Endometrial microvascular endothelial cells (primary cell): ENCODE data around the gene HAVCR1. TPM values are rescaled to one million over a fixed set of nuclear protein-coding genes. Genes with fewer than 3 reads are reported as not detected.
"Not testable (repeated sequence)": the region's sequence is repeated elsewhere in the genome, so short reads cannot be mapped to it uniquely, and the experiment has no call there.

ENCODE experiments used
- in situ Hi-C: cut with HindIII; loops from 2 replicates; pipeline ENCODE4 v1.10.0; 2017; ENCODE audit warnings: low sequenced_read_pairs, low pct_unique_long_range_greater_than_20kb; ENCODE audit errors: inconsistent ontology term
- total RNA-seq: library from RNA; depleted of rRNA; stranded (reverse); fragments of >200 nt; gene quantifications from one replicate; pipeline ENCODE4 v1.2.3, GENCODE V29; 2015; ENCODE audit errors: inconsistent ontology term

HAVCR1 gene
- total RNA-seq, 1 donor from 2014 or later, result not detected

DNA sequence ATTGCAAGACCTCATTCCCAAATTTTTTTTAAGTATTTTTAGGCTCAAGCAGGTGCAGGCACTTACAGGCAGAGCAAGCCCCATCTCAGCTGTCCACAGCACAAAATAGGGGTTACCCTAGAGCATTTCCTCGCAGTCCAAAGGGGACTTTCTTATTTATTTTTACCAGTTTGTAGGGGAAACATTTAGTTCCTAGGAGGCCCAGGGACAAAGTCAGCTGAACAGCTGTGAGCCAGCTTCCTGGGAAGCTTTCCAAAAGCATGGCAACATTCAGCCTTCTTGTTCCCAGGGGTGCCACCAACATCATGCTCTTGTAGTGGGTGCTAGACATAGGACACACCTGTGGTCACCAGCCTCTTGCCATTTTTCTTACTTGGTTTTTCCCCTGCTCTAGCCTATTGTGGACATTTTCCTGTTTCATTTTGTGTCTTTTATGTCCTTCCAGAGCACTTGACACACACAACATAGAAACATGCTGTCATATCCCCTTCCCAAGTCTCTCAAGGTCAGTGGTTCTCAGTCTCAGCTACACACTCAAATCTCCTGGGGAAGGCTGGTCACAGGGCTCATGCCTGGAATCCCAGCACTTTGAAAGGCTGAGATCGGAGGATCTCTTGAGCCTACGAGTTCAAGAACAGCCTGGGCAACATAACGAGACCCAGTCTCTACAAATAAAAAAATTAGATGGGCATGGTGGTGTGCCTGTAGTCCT lies 38.2 kb downstream of the HAVCR1 start:
- in situ Hi-C loops, result no loop called here

DNA sequence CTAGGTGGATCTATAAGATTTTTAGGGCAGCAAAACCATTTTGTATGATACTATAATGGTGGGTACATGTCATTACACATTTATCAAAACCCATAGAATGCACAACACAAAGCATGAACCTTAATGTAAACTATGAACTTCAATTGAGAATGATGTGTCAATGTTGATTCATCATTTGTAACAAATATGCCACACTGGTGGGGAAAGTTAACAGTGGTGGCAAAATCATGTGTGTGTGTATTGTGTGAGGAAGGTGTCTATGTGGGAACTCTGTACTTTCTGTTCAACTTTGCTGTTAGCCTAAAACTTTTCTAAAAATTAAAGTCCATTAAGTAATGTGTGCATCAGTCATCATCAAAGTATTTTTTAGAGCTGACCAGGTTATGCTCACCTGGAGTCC lies 38.9 kb downstream of the HAVCR1 start:
- in situ Hi-C loops, result no loop called here

DNA sequence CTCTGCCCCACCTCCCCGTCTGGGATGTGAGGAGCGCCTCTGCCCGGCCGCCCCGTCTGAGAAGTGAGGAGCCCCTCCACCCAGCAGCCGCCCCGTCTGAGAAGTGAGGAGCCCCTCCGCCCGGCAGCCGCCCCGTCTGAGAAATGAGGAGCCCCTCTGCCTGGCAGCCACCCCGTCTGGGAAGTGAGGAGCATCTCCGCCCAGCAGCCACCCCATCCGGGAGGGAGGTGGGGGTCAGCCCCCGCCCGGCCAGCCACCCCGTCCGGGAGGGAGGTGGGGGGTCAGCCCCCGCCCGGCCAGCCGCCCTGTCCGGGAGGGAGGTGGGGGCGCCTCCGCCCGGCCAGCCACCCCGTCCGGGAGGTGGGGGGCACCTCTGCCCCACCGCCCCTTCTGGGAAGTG lies 44.8 kb downstream of the HAVCR1 start:
- in situ Hi-C loops, result not testable (repeated sequence)

DNA sequence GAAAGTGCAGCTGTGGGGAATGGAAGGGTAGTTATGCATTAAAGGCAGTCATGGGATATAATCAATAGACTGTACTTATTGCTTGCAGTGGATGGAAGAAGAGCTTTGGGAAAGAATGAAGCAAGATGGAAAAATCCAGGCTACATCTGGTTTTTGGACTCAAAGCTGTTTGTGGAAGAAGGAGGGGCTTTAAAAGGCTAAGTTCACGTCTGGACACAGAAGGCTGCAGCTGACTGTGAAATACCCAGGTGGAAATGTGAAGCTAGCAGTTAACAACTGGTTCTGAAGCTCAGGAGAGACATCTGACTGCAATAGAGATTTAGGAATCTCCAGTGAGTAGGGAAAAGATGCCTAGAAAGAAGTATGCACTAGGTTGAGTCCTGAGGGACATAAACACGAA lies 52.7 kb downstream of the HAVCR1 start:
- in situ Hi-C loops, result no loop called here

DNA sequence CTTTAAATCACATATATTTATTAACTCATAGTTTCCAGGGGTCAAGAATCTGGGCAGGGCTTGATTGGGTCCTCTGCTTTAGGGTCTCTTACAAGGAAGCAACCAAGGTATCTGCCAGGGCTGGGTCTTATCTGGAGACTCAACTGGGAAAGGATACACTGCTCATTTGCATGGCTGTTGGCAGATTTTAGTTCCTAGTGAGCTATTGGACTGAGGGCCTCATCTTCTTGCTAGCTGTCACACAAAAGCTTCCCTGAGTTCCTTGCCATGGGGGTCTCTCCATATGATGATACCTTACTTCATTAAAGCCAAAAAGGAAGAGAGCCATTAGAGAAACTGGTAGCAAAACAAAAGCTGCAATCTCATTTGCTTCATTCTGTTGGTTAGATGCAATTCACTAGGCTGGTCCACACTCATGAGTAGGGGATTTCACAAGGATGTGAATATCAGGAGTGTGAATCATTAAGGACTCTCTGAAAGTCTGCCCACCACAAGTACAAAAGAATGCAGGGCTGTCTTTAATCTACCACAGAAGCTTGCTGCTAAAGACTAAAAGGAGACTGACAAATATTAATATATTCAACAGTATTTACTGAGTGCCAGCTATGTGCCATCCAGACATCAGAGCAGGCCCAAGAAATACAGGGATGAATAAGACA lies 53.9 kb downstream of the HAVCR1 start:
- in situ Hi-C loops, result no loop called here

DNA sequence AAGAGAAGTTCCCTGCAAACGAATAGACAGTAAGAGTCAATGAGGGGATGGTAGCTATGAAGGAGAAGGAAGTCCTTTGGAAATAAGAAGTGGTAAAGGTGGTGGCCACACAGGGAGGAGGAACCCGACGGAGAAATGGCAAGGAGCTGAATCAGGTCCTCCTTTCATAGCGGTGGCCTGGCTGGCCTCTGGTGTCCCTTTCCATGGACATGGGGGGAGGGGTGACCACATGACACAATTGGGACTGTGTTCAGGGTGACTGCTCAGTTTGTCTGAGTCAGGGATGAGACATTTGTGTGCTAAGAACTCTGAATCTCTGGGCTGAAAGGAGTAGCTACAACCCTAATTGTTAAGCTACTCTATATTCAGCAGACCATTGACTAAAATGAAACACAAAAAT lies 67.2 kb downstream of the HAVCR1 start:
- in situ Hi-C loops, result no loop called here

DNA sequence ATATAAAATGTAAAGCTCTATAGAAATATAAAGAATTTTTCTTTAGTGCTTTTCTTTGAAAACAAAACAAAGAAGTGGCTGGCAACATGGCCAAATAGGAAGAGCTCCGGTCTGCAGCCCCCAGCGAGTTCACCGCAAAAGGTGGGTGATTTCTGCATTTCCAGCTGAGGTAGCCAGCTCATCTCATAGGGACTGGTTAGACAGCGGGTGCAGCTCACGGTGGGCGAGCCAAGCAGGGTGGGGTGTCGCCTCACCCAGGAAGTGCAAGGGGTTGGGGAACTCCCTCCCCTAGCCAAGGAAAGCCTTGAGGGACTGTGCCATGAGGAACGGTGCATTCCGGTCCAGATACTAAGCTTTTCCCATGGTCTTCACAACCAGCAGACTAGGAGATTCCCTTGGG lies 74.9 kb downstream of the HAVCR1 start:
- in situ Hi-C loops, result no loop called here

DNA sequence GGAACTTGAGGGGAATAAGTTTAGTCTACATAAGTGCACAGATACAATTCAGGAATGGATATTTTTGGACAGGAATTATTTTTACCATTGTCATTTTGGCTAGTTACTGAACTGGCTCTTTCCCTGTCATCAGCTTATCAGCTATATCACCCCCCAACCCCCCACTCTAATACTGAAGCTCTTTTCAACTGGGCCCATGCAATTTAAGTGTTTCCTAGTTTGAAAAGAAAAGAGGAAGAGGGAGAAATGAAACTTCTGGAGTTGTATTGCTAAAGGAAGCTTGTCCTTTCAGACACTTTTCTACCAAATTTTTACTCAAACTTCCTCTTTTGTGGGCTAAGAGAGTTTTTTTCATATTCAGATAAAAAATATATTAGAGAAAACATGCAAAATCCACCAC lies 77.4 kb downstream of the HAVCR1 start:
- in situ Hi-C loops, result no loop called here

Other genes with a start within 250 kb of the HAVCR1 start
- not detected for gene PPP1R2B, start 208.8 kb downstream of the HAVCR1 start, total RNA-seq
- not detected for gene TIMD4, start 95.9 kb downstream of the HAVCR1 start, total RNA-seq
- gene HAVCR2, start 49.9 kb upstream of the HAVCR1 start, total RNA-seq, result not detected
- gene MED7, start 83.7 kb upstream of the HAVCR1 start, total RNA-seq, result 6.7 TPM
- not detected for gene GARIN3, start 107.1 kb upstream of the HAVCR1 start, total RNA-seq
- not detected for gene ITK, start 121.7 kb upstream of the HAVCR1 start, total RNA-seq
- 10.4 TPM for gene CYFIP2, start 207.0 kb upstream of the HAVCR1 start, total RNA-seq